Measurements from ENCODE around the gene AATK.

DNA sequence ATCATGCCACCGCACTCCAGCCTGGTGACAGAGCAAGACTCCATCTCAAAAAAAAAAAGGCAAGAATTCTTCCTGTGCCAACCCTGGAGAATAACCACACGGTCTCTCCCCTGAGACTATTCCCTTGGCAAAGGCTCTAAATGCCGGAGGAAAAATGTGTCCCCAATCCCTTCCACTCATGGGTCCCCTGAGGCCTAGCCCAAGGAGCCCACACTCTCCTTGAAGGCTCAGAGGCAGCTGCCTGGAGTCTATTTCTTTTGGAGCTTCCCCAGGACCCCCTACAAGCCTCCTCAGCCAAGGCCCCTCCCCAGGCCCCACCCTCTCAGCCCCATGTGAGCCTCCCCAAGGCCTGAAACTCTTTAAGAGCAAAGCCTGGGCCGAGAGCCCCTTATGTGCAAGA, 40.1 kb upstream of the AATK start:
- no peak for TF ChIP-seq POLR2A (IDR thresholded peaks at IDR 0.05; ENCODE audit: low read length)
- no peak for TF ChIP-seq GATA1 (IDR thresholded peaks at IDR 0.05; ENCODE audit: low read depth, low read length)
